ENCODE results near the gene C13orf46. TPM values are rescaled to one million over a fixed set of nuclear protein-coding genes. Genes with fewer than 3 reads are reported as not detected.

Gene C13orf46
- total RNA-seq, 1 donor from 2014 or later: 0.54 TPM

DNA sequence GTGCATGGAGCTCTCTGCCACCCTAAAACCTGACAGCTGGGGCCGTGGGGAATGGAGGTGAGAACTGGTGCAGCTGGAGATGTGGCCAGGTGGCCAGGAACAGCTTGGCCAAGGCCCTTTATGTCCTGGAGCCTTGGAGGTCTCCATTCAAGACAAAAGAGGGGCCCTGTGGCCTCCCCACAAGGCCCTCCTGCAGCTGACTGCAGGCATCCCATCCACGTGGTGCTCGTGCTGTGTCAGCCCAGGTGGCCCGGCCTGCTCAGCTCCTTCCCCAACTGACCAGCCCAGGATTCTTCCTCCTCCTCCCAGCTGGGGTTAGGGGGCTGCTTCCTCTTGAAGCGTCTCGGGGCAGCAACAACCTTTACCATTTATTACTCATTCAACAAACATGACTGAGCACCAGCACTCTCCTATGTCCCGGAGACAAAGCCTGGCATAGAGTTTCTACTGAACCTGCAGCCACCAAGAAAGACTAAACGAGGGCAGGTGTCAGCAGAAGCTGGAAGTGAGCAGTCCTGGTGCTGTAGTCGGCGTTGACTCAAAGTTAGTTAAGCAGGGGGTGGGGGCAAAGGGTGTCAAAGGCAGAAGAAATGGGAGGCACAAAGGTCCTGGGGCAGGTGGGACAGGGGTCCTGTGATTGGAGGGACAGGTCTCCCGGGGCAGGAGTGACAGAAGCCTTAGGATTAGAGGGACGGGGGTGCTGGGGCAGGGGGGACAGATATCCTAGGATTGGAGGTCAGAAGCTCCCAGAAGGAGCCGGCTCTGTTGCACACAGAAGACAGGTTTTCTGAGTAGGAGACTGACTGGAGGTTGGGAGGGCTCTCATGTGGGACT is 23.3 kb upstream of the C13orf46 start:
- no peak for DNase-seq (ENCODE audit: low spot score in 2 of 2, unreplicated experiment in 2 of 2)
- TF ChIP-seq, protein P1, sequence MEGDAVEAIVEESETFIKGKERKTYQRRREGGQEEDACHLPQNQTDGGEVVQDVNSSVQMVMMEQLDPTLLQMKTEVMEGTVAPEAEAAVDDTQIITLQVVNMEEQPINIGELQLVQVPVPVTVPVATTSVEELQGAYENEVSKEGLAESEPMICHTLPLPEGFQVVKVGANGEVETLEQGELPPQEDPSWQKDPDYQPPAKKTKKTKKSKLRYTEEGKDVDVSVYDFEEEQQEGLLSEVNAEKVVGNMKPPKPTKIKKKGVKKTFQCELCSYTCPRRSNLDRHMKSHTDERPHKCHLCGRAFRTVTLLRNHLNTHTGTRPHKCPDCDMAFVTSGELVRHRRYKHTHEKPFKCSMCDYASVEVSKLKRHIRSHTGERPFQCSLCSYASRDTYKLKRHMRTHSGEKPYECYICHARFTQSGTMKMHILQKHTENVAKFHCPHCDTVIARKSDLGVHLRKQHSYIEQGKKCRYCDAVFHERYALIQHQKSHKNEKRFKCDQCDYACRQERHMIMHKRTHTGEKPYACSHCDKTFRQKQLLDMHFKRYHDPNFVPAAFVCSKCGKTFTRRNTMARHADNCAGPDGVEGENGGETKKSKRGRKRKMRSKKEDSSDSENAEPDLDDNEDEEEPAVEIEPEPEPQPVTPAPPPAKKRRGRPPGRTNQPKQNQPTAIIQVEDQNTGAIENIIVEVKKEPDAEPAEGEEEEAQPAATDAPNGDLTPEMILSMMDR (IDR thresholded peaks at IDR 0.05; ENCODE audit: unreplicated experiment): no peak
- Mint-ChIP-seq H3K36me3 (no peaks in the 10 kb centered on the region), H3K27me3 (ENCODE audit: low read depth) (no peaks in the 10 kb centered on the region), H3K4me3 (no peak overlapping the region), H3K4me1 (peaks cover 11% of the 10 kb centered on the region), H3K27ac (no peak overlapping the region), H3K9me3 (no peaks in the 10 kb centered on the region)

DNA sequence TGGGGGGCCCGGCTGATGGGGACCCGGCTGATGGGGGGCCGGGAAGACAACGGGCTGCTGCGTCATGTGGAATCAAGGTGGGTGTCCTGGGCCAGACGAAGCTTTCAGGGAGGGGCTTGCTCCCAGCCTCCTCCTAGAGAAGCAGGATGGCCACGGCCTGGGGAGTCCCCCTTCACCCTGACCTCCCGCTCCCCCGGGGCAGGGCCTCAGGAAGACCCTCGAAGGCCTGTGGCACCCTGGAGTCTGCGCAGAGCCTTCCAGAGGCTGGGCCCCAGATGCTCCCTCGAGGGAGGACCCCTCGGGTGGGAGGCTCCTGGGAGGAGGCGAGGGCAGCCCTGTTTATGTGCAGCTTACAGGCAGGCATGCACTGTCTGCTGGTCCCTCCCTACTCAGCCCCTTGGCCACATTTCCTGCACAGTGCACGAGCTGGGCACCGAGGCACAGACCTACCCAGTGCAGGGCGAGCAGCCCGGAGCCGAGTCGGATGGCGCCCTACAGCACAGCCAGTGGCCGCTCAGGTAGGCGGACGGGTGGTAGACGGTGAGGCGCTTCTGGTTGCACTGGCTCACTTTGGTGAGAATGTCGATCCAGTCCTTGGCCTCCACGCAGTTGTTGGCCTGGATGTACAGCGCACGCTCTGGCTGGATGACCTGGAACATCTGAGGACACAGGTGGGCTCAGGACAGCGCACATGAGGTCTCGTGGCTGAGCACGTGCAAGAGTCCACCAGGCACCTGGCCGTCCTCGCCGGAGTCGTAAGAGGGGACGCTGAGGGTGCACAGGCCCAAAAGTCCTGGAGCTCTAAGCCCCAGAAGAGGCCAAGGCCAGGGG is 22.4 kb upstream of the C13orf46 start:
- Mint-ChIP-seq H3K4me3 (no peak overlapping the region), H3K9me3 (no peaks in the 10 kb centered on the region), H3K4me1 (peaks cover 11% of the 10 kb centered on the region), H3K27me3 (ENCODE audit: low read depth) (no peaks in the 10 kb centered on the region), H3K36me3 (no peaks in the 10 kb centered on the region), H3K27ac (no peak overlapping the region)
- peak in 1 of 2 experiments; percentile 9 for DNase-seq (ENCODE audit: low spot score in 2 of 2, unreplicated experiment in 2 of 2)
- TF ChIP-seq, protein P1 (IDR thresholded peaks at IDR 0.05; ENCODE audit: unreplicated experiment): no peak

DNA sequence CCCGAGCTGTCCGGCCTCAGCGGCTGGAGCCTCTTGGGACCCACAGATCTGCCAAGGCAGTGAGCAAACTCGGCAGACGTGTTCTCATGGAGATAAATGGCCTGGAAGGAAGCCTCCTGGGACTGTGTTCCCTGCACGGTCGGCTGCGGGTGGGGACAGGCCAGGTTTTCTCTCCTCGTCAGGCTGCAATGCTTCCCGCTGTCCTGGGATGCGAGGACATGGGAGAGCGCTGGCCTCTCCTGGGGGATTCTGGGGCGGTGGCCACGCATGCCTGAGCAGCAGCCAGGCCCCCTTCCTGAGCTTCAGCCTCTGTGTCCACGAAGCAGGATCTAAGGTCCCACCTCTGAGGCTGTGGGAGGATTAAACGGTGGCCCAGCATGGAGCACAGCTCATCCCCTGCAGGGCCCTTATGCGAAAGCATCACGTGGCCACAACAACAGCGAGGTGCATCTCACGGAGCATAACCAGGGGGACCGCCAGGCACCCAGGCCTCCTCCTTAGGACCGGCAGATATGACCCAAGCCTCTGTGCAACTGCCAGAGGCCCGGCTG is 21.2 kb upstream of the C13orf46 start:
- Mint-ChIP-seq H3K27ac (no peak overlapping the region), H3K4me3 (no peak overlapping the region), H3K36me3 (no peaks in the 10 kb centered on the region), H3K4me1 (peaks cover 11% of the 10 kb centered on the region), H3K9me3 (no peaks in the 10 kb centered on the region), H3K27me3 (ENCODE audit: low read depth) (no peaks in the 10 kb centered on the region)
- peak in 1 of 2 experiments; percentile 13 for DNase-seq (ENCODE audit: low spot score in 2 of 2, unreplicated experiment in 2 of 2)
- TF ChIP-seq, protein P1 (IDR thresholded peaks at IDR 0.05; ENCODE audit: unreplicated experiment): no peak

DNA sequence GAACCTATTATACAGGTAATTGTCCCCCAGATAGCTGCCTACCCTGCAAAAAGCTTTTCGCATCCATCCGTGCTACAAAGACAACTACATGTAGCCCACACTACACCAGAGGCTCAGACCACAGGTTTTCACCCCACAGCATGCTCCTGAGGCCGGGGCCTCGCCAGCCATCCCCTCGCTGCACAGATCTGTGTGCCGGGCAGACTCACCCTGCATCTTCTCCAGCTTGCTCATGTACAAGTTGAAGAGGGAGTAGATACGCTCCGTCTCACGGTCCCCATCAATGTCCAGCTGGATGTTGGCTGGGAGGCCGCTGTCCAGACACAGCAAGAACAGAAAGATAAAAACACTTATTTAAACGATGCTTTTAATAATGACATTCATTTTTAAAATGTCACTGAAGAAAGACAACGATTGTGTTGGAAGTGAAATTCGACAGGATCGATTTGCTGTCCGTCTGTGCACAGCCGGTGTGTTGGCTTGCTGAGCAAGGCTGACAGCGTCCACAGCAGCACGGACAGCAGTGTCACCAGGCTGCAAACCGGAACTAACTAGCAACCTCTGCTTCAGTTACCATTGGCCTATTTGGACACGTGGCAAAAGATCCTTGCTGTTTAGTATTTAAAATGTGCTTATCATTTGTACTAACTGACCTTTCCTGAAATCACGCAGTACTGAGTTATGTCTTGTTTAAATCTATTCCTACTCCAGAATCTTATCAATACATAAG is 18.6 kb upstream of the C13orf46 start:
- H3K4me1 Mint-ChIP-seq: no peaks in the 10 kb centered on the region
- H3K36me3 Mint-ChIP-seq: no peaks in the 10 kb centered on the region
- peaks cover 8% of the 10 kb centered on the region for H3K9me3 Mint-ChIP-seq
- H3K27ac Mint-ChIP-seq: no peak overlapping the region
- H3K4me3 Mint-ChIP-seq: no peak overlapping the region
- no peaks in the 10 kb centered on the region for H3K27me3 Mint-ChIP-seq (ENCODE audit: low read depth)
- no peak for DNase-seq (ENCODE audit: low spot score in 2 of 2, unreplicated experiment in 2 of 2)
- TF ChIP-seq, protein P1 (IDR thresholded peaks at IDR 0.05; ENCODE audit: unreplicated experiment): no peak

DNA sequence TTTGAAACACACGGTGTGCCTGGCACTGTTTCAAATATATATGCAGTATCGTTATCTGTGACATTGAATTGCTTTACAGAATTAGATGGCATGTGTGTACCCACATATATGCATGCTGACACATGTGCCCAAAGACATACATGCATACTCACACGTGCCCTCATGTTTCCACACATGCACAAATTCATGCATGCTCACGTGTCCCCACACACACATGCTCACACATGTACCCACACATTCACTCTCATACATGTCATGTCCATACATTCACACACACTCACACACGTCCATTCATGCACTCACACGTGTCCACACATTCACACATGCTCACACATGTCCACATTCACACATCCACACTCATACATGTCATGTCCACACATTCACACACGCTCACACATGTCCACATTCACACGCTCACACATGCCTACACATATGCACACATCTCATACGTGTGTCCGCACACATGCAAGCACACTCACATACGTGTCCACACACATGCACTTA is 17.9 kb upstream of the C13orf46 start:
- TF ChIP-seq, protein P1 (IDR thresholded peaks at IDR 0.05; ENCODE audit: unreplicated experiment): no peak

More for the DNA sequence above, 17.9 kb upstream of the C13orf46 start:
- Mint-ChIP-seq H3K27me3 (ENCODE audit: low read depth) (no peaks in the 10 kb centered on the region), H3K9me3 (peaks cover 8% of the 10 kb centered on the region), H3K27ac (no peak overlapping the region), H3K4me1 (no peaks in the 10 kb centered on the region), H3K4me3 (no peak overlapping the region), H3K36me3 (no peaks in the 10 kb centered on the region)
- DNase-seq (ENCODE audit: low spot score in 2 of 2, unreplicated experiment in 2 of 2): no peak

Data from mesothelial cell of epicardium (in vitro differentiated cells).